ENCODE measurements around the gene FRAS1.
"Not testable (repeated sequence)": the region's sequence is repeated elsewhere in the genome, so short reads cannot be mapped to it uniquely, and the experiment has no call there.

The FRAS1 gene

DNA sequence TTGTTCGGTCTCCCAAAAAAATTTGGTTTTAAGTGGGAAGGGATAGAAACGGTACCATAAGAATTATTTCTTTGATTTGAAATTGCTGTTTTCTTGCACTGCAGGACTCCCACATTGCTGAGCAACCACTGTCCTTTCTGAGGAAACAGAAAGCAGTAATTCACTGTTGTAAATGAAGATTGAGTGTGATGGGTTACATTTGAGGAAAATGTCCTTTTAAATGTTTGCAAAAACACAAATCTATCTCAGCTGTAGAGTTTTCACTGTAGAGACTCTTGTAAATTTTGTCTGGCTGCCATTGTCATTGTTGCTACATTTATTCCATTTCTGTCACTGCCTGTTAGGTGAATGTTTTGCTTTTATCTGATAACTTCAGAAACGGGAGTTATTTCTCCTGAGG lies 105.2 kb downstream of the FRAS1 start:
- no peak overlapping the region for H3K27ac ChIP-seq

DNA sequence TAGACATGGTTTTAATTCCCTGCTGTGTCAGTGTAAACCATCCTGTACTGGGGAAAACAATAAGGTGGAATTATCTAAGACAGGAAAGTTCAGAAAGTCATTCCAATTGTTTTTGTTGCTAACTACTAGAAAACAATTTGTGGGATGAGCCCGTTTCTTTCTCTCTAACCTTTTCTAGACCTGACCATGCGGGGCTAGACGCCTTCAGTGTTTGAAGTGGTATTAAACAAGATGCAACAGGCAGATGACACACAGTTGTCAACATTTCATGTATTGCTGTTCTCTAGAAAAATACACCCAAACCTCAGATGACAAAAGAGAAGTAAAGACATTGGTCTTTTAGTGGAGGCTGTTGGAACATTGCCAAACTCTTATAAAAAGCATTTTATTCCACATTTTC lies 105.7 kb downstream of the FRAS1 start:
- no peak for DNase-seq (ENCODE audit: low read depth, low spot score)
- H3K27ac ChIP-seq = no peak overlapping the region

More for the DNA sequence above, 105.2 kb downstream of the FRAS1 start:
- no peak for DNase-seq (ENCODE audit: low read depth, low spot score)

DNA sequence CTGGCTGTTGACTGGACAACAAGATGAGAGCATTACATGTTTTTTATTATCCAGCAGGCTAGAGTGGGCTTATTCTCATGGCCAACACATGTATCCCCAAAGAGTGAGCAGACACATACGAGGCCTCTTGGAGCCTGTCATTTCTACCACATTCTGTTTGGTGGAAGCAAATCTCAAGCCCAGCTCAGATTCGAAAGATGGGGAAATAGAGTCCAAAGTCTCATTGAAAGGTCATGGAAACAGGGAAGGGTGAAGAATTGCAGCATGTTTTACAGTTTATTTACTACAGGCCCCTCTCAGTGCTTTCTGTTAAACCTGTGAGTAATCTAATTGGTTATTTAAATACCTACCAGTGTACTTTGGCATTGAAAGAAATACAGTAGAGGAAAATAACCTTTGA lies 108.6 kb downstream of the FRAS1 start:
- DNase-seq (ENCODE audit: low read depth, low spot score) = no peak
- no peak overlapping the region for H3K27ac ChIP-seq

DNA sequence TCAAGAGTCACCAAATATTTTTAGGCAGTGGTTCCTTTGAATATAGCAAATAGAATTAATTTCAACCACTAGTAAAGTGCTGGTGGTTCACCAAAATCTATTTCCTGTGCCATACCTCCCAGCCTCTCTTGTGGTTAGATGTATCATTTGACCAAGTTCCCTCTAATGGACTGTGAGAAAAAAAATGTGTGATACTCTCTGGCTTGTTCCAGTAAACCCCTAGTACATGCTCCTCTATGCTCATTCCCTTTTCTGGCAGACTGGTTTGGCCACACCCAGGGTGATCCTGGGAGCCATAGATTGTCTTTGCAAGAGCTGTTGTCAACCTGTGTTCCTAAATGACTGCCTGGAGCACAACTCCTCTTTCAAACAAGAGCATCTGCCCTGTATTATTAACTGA lies 109.5 kb downstream of the FRAS1 start:
- DNase-seq (ENCODE audit: low read depth, low spot score) = no peak
- H3K27ac ChIP-seq = no peak overlapping the region

DNA sequence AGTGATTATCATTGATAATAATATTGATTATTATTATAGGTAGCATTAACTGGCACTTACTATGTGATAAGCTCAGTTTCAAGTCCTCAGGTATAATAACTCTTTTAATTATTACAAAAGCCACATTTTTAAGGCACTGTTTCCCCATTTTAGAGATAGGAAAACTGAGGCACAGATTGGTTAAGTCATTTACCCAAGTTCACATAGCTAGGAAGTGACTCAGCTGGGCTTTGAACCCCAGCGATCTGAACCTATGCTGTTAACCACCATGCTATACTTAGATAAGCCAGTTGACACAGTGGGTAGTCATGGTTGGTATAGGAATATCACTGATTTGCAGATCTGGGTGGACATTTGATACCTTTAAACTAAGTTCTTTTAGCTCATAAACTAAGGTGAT lies 110.4 kb downstream of the FRAS1 start:
- H3K27ac ChIP-seq = no peak overlapping the region
- no peak for DNase-seq (ENCODE audit: low read depth, low spot score)

DNA sequence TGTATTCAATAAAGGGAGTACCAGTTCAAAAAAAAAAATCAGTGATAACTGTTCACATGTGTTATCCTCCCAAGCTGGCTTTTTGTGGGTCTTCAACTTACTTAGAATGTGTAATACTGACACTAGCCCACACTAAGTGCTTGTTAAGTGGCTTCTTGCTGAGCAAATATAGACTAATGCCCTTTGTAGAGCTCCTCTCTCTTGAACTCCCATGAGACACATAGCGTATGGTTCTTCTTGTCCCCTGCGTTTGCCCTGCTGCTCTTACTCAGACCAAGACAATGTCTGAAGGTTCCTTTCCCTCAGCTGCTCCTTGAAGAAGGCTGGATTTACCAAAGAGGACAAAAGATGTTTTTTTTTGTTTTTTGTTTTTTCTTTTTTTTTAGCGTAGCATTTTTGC lies 110.9 kb downstream of the FRAS1 start:
- DNase-seq (ENCODE audit: low read depth, low spot score) = no peak
- H3K27ac ChIP-seq = no peak overlapping the region

DNA sequence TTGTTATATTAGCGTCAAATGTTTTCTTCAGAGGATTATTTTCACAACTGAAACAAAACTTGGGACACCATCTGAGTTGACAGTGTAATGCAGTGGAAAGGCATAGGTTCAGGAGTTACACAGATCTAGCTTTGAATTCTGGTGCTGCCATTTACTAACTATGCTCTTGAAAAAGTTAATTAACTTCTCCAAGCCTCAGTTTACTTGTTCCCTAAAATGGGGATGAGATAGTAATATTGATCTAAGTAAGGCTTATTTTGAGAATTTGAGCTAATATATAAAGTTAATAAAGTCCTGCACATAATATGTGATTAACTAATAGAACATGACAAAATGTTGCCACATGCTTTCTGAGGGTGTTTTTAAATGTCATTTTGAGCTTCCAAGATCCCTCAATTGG lies 112.6 kb downstream of the FRAS1 start:
- H3K27ac ChIP-seq = no peak overlapping the region
- DNase-seq (ENCODE audit: low read depth, low spot score) = no peak

DNA sequence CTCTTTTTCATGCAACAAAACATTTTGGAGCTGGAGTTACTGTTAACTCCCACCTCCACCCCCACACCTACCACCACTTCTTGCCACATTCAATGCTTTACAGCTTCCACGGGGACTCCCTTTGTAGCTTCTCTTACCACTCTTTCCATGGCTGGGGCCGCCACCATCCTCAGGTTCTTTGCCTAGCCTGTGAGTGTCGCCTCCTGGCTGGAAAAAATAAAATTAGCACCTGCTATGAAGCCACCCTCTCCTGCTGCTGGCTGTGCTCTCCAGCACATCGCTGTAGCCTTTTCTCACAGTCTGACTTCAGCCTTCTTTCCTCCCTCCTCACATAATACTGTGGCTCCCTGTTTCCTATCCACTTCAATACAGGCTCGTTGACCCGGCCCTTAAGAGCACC lies 114.4 kb downstream of the FRAS1 start:
- no peak for DNase-seq (ENCODE audit: low read depth, low spot score)
- no peak overlapping the region for H3K27ac ChIP-seq

DNA sequence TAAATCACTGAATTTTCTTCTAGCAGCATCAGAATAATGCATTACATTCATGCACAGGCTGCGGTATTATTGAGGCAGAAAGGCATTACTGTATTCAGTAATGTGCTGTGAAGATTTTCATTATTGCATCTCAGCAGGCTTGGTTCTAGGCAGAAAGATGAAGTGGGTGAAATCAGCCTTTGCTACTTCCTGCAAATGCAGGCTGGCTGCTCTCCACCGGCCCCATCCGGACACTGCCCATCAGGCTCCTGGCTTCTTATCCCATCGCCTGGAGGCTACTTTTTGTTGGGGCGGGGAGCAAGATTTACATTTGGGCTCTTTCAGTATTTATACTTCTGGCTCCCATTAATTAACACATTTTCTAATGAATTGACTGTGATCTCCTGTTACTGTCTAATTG lies 117.8 kb downstream of the FRAS1 start:
- no peak overlapping the region for H3K27ac ChIP-seq
- no peak for DNase-seq (ENCODE audit: low read depth, low spot score)

DNA sequence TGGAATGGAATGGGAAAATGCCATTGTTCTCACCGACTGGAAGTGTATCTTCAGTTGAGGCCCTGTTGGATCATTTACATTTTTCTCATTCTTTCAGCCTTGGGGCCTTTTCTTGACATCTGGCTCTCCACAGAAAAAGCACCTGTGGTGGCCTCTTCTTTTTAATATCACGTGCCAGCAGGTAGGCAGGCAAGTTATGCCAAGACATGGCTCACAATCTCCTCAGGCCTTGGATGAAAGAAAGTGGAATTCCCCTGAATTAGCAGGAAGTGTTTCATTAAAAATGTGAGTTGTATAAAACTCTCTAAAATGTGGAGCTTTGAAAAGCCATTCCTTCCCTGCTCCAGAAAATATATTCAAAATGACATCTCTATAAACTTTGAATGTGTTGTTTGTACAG lies 122.1 kb downstream of the FRAS1 start:
- no peak for DNase-seq (ENCODE audit: low read depth, low spot score)
- H3K27ac ChIP-seq = no peak overlapping the region

DNA sequence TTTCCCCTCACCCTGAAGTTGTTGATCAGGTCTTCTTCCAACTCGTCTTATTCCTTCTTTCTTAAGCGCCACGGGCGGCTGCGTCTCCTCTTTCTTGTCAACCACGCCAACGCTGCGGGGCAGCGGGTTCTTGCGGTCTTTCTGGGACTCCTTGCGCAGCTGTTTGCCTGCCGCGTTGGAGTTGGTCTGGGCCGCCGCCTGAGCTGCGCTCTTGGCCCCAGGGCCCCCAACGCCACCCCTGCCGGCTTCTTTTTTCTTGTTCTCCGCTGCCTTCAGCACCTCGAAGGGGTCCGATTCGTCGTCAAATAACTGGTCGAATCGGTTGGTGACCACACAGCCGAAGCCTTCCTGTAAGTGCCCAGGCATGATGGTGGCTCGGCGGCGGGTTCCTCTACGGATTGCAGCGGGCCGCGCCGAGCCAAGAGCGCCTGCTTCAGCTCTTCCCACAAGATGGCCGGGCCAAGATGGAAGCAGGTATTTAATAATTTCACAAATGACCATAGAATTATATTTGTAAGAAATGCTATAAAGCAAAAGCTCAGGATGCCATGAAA lies 124.6 kb downstream of the FRAS1 start:
- not testable (repeated sequence) for DNase-seq (ENCODE audit: low read depth, low spot score); H3K27ac ChIP-seq

DNA sequence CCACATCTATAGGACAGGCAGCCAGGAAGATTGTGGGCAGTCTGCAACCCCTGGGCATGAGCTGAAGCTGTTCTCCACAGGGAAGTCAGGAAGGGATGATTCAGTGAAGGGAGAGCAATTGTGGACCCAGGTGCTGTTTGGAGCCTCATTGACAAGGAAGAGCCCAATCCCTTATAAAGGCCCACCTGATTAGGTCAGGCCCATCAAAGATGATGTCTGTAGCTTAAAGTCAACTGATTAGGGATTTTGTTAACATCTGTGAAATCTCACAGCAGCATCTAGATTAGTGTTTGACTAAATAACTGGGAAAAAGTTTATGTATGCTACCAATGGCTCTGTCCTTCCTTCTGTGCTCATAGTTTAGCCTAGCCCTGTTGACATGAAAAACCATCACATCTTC lies 127.5 kb downstream of the FRAS1 start:
- no peak for DNase-seq (ENCODE audit: low read depth, low spot score)
- H3K27ac ChIP-seq = no peak overlapping the region

DNA sequence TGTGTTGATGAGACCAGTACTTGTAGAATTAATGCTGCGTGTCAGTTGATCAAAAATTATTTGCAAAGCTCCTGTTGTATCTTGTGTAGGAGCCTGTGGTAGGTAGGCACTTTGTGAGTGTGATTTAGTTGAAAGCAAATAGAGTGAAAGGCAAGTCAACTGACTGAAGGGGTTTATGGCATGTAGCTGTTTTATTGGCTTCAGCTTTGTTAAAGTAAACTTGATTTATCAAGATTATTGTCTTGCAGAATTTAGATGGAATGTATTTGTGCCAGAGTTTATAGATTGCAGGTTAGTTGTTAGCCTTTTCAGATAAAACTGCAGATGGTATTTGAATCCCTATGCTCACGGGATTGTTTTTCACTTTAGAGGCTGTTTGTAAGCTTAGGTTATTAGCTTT lies 128.0 kb downstream of the FRAS1 start:
- no peak overlapping the region for H3K27ac ChIP-seq
- no peak for DNase-seq (ENCODE audit: low read depth, low spot score)

DNA sequence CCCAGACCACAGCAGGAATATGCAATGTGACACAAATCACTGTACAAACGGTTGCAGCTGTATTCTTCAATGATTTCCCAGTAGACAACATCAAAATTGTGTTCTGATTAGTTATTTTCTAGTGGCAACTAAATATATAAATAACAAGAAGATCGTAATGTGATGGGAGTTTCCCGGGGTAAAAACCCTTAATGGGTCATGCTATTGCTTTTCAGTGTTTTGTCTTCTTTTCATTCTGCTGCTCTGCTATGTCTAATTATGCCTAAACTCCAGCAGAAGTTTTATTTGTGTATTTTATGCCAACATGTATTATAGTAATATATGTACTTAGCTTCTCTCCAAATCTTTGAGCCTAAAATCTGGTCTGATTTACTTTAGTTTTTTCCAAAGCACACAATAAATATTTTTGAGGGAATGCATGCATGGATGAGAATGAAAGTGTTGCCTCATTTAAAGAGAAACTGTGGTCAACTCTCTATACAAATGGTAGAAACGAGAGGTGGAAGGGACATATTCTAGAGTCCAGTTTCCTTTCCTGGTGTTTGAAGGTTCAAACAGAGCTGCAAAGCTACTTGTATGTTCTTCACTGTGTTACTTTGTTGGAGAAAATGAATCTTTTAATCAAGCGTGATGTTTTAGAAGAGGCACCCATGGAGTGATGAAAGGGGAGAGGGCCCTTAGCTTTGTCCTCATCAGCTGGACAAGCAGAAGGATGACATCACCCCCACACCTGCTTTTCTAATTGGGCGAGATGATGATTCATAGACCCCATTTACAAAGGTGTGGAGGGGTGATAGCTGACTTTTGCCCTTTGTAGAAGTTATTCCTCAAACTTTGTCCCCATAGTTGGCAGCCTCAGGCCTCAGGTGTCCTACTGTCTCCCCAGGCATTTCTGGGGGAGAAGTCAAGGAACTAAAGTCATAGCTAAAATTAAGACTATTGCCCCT lies 129.7 kb downstream of the FRAS1 start:
- no peak overlapping the region for H3K27ac ChIP-seq
- DNase-seq (ENCODE audit: low read depth, low spot score) = no peak

DNA sequence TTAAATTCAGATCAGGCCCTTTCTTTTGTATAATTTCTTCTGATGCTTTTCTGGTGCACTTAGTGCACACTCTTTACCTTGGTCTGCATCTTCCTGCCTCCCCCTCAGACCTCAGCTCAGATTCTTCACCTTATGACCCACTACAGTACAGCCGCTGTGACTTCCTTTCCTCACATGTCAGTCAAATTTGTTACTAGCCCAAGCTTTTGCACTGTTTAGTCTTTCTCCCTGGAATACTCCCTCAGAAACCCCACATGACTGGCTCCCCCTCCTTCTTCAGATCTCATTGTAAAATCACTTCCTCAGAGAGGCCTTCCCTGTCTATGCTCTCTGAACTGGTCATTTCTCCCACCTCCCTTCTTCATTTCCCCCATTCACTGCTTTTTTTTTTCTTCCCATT lies 132.9 kb downstream of the FRAS1 start:
- DNase-seq (ENCODE audit: low read depth, low spot score) = no peak
- no peak overlapping the region for H3K27ac ChIP-seq

DNA sequence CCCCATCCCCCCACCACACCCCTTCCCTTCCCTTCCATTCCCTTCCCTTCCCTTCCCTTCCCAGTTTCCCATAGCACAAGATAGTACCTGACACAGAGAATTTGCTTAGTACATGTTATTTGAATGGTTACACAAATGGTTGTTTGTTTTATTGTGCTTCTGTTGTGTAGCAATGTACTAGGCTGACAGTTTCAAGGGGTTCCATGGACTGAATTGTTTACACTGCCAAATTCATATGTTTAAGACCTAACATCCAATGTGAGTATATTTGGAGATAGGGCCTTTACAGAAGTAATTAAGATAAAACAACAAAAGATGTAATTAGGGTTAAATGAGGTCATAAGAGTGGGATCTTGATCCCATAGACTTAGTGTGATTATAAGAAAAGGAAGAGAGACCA lies 133.5 kb downstream of the FRAS1 start:
- no peak overlapping the region for H3K27ac ChIP-seq
- no peak for DNase-seq (ENCODE audit: low read depth, low spot score)

DNA sequence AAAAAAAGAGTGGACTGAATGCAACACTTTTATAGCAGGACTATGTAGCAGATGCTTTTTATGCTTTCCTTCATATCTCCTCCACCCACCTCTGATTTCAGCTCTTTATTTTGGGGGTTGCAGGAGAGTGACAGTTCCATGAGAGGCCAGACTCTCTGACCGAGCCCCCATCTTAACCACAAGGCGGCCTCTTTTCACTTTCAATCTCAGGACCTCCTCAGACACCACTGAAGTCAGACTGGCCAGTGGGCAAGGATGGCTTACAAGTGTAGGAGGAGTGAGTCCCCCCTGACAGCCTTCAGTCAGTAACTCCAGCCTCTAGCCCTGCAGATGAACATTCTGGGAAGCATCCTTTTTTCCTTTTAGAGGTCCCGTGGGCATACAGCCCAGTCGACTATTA lies 140.8 kb downstream of the FRAS1 start:
- no peak for DNase-seq (ENCODE audit: low read depth, low spot score)
- H3K27ac ChIP-seq = no peak overlapping the region

DNA sequence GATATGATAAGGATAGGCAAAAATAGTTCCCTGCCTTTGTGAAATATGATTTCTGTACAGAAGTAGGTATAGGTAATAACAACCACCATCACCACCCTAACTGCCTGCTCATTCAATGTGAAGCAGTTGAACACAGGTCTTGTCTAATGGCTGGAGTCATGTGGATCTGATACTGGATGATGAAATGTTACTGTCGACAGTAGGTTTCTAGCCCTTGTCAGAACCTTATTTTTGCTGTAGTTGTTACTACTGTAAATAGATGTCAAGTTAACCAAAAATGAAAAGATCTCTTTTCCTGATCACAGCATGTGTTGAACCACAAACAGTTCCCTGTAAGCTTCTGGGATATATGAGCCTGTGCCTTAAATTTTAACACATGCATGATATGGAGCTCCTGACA lies 142.9 kb downstream of the FRAS1 start:
- DNase-seq (ENCODE audit: low read depth, low spot score) = no peak
- H3K27ac ChIP-seq = no peak overlapping the region

DNA sequence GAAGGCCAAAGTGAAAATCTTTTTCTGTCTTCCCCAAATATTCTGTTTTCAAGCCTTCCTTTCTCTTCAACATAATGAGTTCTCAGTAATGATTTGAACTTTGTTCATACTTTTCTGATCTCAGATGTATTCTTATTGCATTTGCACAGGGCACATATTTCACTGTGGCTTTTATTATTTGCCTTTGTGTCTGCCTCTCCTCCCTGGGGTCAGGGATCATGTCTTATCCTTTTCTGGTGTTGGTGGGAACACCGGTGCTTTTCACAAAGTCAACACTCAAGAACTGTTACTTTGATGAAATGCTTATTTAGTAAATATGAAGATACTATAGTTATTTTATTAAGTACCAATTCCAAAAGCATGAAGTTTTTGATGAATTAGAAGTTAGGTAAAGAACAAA lies 143.8 kb downstream of the FRAS1 start:
- H3K27ac ChIP-seq = no peak overlapping the region
- no peak for DNase-seq (ENCODE audit: low read depth, low spot score)

DNA sequence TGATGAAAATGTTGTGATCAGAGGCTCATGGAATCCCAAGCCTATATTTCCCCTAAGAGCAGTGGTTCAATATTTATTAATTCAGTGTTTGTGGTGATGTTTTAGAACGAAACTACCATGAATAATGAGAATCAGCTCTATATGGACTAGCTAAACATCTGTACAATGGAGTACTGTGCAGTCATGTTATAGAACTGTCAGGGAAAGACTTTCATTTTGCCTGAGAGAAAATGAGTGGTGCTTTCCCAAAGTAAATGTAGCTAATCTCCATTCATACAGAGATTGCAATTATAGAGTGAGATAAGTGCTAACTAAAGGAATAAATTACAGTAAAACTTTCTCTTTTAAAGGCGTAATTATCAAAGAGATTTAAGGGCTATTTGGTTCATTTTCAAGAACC lies 147.1 kb downstream of the FRAS1 start:
- H3K27ac ChIP-seq = no peak overlapping the region
- DNase-seq (ENCODE audit: low read depth, low spot score) = no peak

DNA sequence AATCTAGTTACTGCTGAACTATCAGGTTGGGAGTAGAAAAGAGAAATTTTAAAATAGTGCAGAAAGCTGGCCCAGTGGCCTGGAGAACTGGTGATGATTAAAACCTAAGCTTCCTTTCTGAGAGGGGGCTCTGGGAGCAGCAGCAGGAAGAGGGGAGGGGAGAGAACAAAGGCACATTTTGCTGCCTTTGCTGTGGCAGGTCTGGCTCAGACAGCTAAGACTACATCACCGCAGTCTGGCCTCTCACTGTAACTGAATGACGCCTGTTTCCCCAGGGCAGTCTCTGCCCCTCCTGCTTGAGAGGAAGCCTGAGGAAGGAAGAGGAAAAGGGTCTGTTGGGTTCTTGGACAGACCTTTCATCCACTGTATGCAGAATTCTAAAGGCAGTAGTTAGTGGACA lies 148.5 kb downstream of the FRAS1 start:
- DNase-seq (ENCODE audit: low read depth, low spot score) = no peak
- no peak overlapping the region for H3K27ac ChIP-seq

DNA sequence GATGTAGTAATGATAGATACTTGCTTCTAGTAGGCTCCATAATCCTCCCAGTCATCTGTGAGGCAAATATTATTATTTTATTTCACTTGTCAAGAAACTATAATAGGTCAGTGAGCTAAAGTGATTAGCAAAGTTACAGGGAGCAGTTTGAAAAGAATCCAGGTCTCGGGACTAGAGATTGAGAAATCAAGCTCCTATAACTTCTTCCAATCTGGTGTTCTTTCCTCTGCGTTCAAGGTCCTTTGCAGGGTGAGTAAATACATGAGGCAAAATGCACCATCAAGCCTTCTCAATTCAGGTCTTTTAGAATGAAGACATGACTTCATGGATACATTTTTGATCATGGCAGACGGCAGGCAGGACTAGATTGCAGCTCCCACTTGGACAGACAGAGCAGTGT lies 150.4 kb downstream of the FRAS1 start:
- H3K27ac ChIP-seq = no peak overlapping the region
- DNase-seq (ENCODE audit: low read depth, low spot score) = no peak
